RPMI8226 (cell line): ENCODE results near the gene ME3.

Experiments
- DNase-seq: peaks from one replicate; pipeline ENCODE4 v3.0.0-alpha.2; 2015

The ME3 gene

GRCh38 chr11:86482692-86483091 is 189.7 kb downstream of the ME3 start:
- DNase-seq, result no peak

GRCh38 chr11:86481399-86481798 is 191.0 kb downstream of the ME3 start:
- DNase-seq, result no peak

GRCh38 chr11:86478348-86478747 is 194.1 kb downstream of the ME3 start:
- DNase-seq, result no peak

GRCh38 chr11:86477495-86478155 is 194.8 kb downstream of the ME3 start:
- DNase-seq, result no peak

- no peak for DNase-seq
These were observed 196.1 kb downstream of the ME3 start for GRCh38 chr11:86476109-86476861.

GRCh38 chr11:86475027-86475426 is 197.4 kb downstream of the ME3 start:
- no peak for DNase-seq

- no peak for DNase-seq
These were observed 198.2 kb downstream of the ME3 start for GRCh38 chr11:86473991-86474833.

- DNase-seq, result no peak
These were observed 202.7 kb downstream of the ME3 start for GRCh38 chr11:86469491-86470388.

- DNase-seq, result no peak
These were observed 204.2 kb downstream of the ME3 start for GRCh38 chr11:86468169-86468568.

GRCh38 chr11:86464509-86465221 is 207.8 kb downstream of the ME3 start:
- no peak for DNase-seq

GRCh38 chr11:86463955-86464354 is 208.5 kb downstream of the ME3 start:
- no peak for DNase-seq

- no peak for DNase-seq
These were observed 209.3 kb downstream of the ME3 start for GRCh38 chr11:86463120-86463519.

- DNase-seq, result no peak
These were observed 210.5 kb downstream of the ME3 start for GRCh38 chr11:86461892-86462291.

GRCh38 chr11:86460461-86461385 is 211.7 kb downstream of the ME3 start:
- no peak for DNase-seq

- DNase-seq, result no peak
These were observed 212.5 kb downstream of the ME3 start for GRCh38 chr11:86459682-86460460.

GRCh38 chr11:86459002-86459385 is 213.4 kb downstream of the ME3 start:
- DNase-seq, result no peak

- no peak for DNase-seq
These were observed 214.0 kb downstream of the ME3 start for GRCh38 chr11:86458294-86459001.

GRCh38 chr11:86456075-86456939 is 216.1 kb downstream of the ME3 start:
- peak; percentile 82 for DNase-seq
